ENCODE results near the gene TPRN. TPM values are rescaled to one million over a fixed set of nuclear protein-coding genes. Genes with fewer than 3 reads are reported as not detected.

Gene TPRN
- total and polyA plus RNA-seq, 9 of the 15 experiments (the other 6 are each of a cell fraction or from before 2014, with no cell fraction given) = 0.31 to 31.9 (median 4.4) TPM

- TF ChIP-seq, protein P1, sequence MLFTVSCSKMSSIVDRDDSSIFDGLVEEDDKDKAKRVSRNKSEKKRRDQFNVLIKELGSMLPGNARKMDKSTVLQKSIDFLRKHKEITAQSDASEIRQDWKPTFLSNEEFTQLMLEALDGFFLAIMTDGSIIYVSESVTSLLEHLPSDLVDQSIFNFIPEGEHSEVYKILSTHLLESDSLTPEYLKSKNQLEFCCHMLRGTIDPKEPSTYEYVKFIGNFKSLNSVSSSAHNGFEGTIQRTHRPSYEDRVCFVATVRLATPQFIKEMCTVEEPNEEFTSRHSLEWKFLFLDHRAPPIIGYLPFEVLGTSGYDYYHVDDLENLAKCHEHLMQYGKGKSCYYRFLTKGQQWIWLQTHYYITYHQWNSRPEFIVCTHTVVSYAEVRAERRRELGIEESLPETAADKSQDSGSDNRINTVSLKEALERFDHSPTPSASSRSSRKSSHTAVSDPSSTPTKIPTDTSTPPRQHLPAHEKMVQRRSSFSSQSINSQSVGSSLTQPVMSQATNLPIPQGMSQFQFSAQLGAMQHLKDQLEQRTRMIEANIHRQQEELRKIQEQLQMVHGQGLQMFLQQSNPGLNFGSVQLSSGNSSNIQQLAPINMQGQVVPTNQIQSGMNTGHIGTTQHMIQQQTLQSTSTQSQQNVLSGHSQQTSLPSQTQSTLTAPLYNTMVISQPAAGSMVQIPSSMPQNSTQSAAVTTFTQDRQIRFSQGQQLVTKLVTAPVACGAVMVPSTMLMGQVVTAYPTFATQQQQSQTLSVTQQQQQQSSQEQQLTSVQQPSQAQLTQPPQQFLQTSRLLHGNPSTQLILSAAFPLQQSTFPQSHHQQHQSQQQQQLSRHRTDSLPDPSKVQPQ (CRISPR knock-in tag; IDR thresholded peaks at IDR 0.05; ENCODE audit: borderline replicate concordance) = no peak
- no peak for TF ChIP-seq NFIC (IDR thresholded peaks at IDR 0.05)
- no peak for TF ChIP-seq THAP12 (CRISPR knock-in tag; IDR thresholded peaks at IDR 0.05)
- TF ChIP-seq, protein P2, sequence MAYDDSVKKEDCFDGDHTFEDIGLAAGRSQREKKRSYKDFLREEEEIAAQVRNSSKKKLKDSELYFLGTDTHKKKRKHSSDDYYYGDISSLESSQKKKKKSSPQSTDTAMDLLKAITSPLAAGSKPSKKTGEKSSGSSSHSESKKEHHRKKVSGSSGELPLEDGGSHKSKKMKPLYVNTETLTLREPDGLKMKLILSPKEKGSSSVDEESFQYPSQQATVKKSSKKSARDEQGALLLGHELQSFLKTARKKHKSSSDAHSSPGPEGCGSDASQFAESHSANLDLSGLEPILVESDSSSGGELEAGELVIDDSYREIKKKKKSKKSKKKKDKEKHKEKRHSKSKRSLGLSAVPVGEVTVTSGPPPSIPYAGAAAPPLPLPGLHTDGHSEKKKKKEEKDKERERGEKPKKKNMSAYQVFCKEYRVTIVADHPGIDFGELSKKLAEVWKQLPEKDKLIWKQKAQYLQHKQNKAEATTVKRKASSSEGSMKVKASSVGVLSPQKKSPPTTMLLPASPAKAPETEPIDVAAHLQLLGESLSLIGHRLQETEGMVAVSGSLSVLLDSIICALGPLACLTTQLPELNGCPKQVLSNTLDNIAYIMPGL (CRISPR knock-in tag; IDR thresholded peaks at IDR 0.05) = no peak
- TF ChIP-seq HBP1 (CRISPR knock-in tag; IDR thresholded peaks at IDR 0.05) = no peak
- no peak for TF ChIP-seq RUNX1 (IDR thresholded peaks at IDR 0.05; ENCODE audit: low read depth)
- no peak for TF ChIP-seq POLR2H (tag; IDR thresholded peaks at IDR 0.05; ENCODE audit: low read depth)
- TF ChIP-seq ILK (tag; IDR thresholded peaks at IDR 0.05; ENCODE audit: borderline replicate concordance, low read depth) = no peak
- TF ChIP-seq ZNF778 (CRISPR knock-in tag; IDR thresholded peaks at IDR 0.05) = no peak
- TF ChIP-seq TFAM (CRISPR knock-in tag; conservative IDR thresholded peaks at IDR 0.05) = no peak
- TF ChIP-seq U2AF1 (optimal IDR thresholded peaks at IDR 0.05; ENCODE audit: low read depth, low read length) = no peak
- 0 out of 2 replicates have a peak, but pooled peaks have one; percentile 31 for TF ChIP-seq MAX (CRISPR knock-in tag; IDR thresholded peaks at IDR 0.05)
- TF ChIP-seq JUND (IDR thresholded peaks at IDR 0.05; ENCODE audit: borderline replicate concordance, low read depth, low read length) = peak; percentile 21; the same call in 1 of the 2 replicates
- no peak for TF ChIP-seq JUND (tag; IDR thresholded peaks at IDR 0.05; ENCODE audit: borderline replicate concordance, low read depth, low read length)
- TF ChIP-seq YY1 (IDR thresholded peaks at IDR 0.05; ENCODE audit: borderline replicate concordance in 1 of 3, control insufficient read depth in 1 of 3, extremely low read depth in 1 of 3, insufficient read depth in 3 of 3, insufficient read length in 1 of 3, insufficient replicate concordance in 2 of 3, low read depth in 1 of 3, low read length in 2 of 3) = peak in 2 of 3 experiments; percentile 19 to 66
- no peak for TF ChIP-seq SRF (CRISPR knock-in tag; IDR thresholded peaks at IDR 0.05)
Observed at GRCh38 chr9:137217276-137218211, 17.0 kb upstream of the TPRN start (continued).
